ENCODE data around the gene RAPGEF5.

RAPGEF5 gene

DNA sequence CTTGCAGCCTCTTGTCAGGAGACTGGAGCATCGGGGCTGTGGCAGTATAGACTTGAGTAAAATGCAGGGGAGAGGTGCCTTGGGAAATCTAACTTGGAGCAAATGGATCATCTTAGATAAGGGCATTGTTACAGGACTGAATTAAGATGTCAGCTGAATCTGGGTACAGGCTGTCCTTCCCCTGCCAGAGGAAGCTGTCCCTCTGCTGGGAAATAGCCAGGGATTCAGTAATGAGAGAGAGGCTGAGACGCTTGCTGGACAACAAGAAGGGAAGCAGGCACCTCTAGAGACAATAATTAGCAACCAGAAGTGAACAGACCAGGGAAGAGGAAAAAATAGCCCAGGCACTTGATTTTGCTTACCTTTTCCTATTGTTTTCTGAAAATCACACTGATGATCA lies 20.7 kb upstream of the RAPGEF5 start:
- no peak for DNase-seq (ENCODE audit: low read depth)

DNA sequence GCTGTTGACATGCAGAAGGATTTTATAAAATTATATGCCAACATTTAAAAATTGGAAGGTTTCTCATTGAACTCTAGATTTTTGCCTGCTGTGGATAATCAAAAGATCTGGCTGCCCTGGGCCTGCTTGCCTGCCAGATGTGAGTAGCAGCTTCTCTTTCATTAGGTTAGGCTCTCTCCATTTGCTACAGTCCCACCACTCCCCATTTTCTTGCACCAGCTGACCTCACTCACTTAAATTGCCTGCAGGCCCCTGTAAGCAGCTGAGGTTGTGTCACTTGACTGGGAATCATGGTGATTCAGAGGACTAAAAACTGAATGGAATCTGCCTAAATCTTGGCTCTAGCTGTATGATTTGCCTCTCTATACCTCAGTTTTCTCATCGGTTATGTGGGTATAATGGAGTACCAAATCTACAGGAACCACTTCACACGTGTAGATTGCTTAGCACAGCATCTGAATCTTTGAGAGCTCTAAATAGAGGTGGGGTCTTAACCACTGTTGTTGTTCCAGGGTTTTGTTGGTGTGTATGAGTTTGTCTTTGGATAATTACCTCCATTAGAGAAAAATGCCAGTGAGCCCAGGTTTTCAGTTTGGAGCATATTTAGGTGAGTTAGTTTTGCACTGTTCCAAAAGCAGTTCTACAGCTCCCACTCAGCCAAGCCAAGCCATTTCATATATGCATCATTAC lies 18.6 kb upstream of the RAPGEF5 start:
- DNase-seq (ENCODE audit: low read depth), result no peak

DNA sequence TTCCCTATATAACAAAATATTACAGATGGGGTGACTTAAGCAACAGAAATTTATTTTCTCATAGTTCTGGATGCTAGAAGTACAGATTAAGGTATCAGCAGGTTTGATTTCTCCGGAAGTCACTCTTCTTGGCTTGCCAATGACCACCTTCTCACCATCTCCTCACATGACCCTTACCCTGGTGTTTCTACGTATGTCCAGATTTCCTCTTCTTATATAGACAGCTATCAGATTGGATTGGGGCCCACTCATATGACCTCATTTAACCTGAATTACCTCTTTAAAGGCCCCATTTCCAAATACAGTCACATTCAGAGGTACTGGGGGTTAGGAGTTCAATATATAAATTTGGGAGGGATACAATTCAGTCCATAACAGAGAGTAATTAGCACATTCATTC lies 17.0 kb upstream of the RAPGEF5 start:
- DNase-seq (ENCODE audit: low read depth), result no peak

- DNase-seq (ENCODE audit: low read depth), result no peak
Measured at GRCh38 chr7:22373388-22373787, 16.4 kb upstream of the RAPGEF5 start.

GRCh38 chr7:22372863-22373262 lies 15.9 kb upstream of the RAPGEF5 start:
- DNase-seq (ENCODE audit: low read depth), result no peak

- no peak for DNase-seq (ENCODE audit: low read depth)
Measured at GRCh38 chr7:22371878-22372277, 14.9 kb upstream of the RAPGEF5 start.

GRCh38 chr7:22364900-22365299 lies 7.9 kb upstream of the RAPGEF5 start:
- DNase-seq (ENCODE audit: low read depth), result no peak

GRCh38 chr7:22363756-22364422 lies 6.9 kb upstream of the RAPGEF5 start:
- DNase-seq (ENCODE audit: low read depth), result no peak

DNA sequence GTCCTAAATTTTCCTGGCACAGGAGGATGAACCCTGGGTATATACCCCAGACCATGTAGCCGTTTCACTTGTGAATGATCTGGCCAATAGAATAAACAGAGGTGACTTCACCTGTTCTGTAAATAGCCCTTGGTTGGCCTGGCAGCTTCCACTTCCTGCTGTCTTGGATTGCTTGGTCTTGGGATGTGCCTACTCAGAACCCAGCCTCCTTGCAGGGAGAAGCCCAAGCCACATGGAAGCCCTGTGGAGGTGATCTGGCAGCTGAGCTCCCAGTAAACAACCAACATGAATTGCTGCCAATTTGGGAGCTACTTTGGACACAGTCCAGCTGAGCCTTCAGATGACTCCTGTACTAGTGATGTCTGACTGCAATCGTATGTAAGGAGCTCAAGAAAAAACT lies 4.8 kb upstream of the RAPGEF5 start:
- no peak for DNase-seq (ENCODE audit: low read depth)

GRCh38 chr7:22361320-22361719 lies 4.4 kb upstream of the RAPGEF5 start:
- DNase-seq (ENCODE audit: low read depth), result no peak

DNA sequence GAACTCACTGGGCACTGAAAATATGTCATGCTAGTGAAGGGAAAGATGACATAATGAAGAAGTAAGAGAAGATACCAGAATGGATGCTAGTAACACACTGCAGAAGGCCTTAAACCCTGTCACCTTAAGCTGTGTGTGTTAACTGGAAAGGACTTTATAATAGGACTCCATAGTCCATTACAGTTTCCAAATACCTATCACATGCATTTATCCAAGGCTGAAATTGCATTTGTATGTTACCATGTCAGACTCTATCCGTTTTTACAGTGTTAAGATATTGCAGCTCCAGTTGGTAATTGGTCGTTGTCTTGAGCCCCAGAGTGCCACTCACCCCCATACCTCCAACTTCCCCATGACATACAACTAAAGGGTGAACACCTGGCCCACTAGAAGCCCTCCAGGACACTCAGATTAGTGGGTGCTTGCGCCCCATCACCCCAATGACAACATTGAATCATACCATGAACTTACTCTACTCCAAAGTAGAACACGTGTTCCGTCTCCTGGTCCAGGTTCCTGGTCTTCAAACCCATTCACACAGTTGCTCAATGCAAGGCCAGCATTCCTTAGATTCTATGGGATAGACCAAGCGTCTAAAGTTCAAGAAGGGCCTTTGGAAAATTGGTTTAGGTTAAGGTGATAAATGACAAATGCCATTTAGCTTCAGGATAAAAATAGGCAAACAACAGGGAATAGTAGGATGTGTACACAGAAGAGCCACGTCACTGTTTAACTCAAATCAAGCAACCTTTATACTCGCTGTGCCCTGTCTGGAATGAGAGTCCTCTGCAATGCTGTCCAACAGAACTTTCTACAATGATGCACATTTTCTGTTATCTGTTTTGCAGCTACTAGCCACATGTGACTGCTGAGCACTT lies 2.1 kb upstream of the RAPGEF5 start:
- DNase-seq (ENCODE audit: low read depth), result no peak

DNA sequence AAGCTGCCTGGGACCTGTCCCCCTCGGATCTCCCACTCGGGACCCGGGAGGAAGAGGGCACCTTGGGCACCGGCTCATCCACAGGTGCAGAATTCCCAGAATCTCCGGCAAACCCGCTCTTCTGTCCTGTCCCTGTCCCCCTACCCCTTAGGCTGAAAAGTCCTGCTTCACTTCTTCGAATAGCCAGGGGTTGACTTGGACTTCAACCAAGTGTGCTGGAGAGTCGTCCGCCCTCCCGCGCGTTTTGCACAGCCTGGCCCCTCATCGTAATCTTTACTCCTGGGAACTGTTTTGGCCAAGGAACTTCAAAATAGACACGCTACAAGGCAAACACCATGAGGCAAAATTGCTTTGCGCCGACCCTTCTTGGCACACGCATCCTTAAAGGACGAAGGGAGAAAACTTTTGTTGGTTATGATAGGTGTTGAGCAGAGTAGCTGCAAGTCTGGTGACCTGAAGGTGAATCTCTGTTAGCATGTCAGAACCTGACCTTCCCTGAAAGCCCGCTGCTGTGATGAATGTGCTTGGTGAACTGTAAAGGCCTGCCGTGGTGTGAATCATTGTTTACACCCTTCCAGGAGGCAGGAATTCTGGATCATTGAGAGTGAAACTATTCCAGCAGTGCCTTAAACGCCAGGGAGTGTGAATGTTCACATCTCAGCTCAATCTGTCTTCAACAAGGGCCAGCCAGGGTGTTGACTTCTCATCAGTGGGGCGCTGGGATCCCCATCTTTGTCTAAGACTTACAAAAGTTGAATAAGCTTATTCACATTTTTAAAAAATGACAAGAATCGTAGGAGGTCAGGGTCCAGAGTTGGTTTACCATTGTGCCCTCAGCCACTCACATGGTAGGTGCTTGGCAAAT lies 589 bp upstream of the RAPGEF5 start:
- no peak for DNase-seq (ENCODE audit: low read depth)

DNA sequence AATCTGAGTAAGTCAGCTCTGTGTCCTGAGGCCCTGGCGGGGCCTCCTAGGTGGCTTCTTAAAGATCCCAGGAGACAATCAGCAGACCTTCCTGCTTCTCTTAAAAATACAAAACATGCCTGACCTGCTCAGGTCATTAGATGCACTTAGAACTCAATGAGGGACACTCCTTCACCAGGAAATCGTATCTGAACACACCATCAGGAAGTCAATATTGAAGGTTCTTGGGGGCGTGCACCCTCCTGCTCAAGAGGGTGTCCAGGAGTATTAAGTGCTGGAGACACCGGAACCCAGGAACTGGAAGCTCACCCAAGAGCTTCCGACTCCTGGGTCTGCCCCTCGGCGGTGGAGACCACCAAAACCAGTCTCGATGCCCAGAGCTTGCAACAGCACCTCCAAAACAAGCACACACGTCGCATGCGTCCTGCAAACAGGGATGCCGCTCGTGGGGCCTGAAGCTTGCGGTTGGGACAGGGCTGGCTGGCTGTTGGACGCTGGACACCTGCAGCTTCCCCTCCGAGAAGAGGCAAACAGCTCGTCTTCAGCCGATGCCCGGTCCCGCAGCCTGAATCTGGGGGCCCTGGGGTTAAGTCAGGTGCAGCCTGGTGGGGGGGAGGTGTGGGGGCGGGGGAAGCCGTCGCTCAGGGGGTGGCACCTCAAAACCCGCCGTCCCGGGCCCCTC lies 803 bp downstream of the RAPGEF5 start:
- no peak for DNase-seq (ENCODE audit: low read depth)

DNA sequence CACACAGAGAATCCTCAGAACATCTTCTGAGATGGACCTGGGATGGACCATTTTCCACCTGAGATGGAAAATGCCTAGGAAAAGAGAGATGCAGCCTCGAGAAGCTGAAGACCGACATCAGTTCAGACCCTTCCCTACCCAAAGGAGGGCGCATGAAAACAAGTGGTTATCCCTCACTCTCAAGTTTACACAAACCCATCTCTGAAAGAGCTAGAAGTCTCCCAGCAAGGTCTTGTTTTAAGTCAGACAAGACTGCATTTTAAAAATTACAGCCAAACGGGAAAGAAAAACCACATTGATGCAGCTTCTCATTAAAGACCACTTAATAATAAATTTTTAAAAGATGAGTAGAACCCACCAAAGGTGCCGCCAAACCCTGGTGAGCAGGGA lies 1.3 kb downstream of the RAPGEF5 start:
- DNase-seq (ENCODE audit: low read depth), result no peak

DNA sequence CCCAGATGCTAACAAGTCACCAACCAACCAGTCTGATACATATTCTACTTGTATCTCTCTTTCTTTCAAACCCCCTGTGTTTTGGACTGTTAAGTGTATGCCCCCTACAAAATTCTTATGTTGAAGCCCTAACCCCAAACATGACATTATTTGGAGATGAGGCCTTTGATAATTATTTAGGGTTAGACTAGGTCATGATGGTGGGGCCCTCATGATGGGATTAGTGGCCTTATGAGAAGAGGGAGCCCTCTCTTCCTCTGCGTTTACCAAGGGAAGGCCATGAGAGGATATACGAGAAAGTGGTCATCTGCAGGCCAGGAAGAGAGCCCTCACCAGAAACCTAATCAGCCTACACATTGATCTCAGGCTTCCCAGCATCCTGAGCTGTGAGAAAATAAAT lies 2.5 kb downstream of the RAPGEF5 start:
- DNase-seq (ENCODE audit: low read depth), result no peak

GRCh38 chr7:22352887-22353286 lies 4.1 kb downstream of the RAPGEF5 start:
- no peak for DNase-seq (ENCODE audit: low read depth)

DNA sequence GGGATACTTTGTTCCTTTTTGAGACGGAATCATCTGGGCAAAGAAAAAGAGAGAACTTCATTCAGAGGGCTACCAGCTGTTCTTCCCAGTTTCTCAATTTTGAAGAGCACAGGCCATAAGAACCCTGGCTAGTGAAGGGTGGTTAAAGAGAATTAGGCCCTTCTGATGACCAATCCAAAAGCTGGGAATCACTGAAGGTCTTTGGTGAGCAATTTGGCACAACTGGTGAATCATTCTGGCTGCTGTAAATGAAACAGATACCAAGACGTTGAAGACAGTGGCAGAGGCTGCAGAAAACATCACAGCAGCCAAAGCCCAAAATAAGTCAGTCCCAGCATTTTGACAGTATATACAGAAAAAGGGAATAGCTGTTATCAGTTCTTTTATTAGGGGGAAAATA lies 5.1 kb downstream of the RAPGEF5 start:
- no peak for DNase-seq (ENCODE audit: low read depth)

DNA sequence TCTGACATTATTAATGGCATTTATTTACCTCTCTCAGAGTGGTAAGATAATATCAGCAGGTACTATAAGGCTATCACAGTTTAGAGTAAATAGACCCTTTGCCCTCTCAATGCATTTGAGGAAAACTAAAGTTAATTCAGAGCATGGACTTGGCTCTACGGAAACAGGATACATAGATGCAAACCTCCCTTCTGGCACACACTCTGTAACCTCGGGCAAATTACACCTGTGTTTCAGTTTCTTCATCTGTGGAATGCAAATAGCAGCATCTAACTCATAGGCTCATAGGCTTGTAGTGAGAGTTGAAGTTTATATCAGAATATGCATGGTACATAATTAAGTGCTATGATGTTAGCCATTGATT lies 5.6 kb downstream of the RAPGEF5 start:
- no peak for DNase-seq (ENCODE audit: low read depth)

GRCh38 chr7:22350466-22351328 lies 6.3 kb downstream of the RAPGEF5 start:
- DNase-seq (ENCODE audit: low read depth), result no peak

- no peak for DNase-seq (ENCODE audit: low read depth)
Measured at GRCh38 chr7:22348379-22348778, 8.6 kb downstream of the RAPGEF5 start.

All from stimulated activated CD8-positive, alpha-beta memory T cell treated with anti-CD3 and anti-CD28 coated beads, Interleukin-15, amount 100 ng/mL, for 24 hours (primary cell).